Stimulated activated naive CD4-positive, alpha-beta T cell (primary cell): ENCODE results near the gene BLTP2.
A peak's percentile ranks its signal among the peaks of the same experiment; 100 is the strongest.

Source experiments
- DNase-seq, 6 experiments: peaks; one replicate each; lab custom pipeline; 2025; lab: John Stamatoyannopoulos, UW

BLTP2 gene

DNA sequence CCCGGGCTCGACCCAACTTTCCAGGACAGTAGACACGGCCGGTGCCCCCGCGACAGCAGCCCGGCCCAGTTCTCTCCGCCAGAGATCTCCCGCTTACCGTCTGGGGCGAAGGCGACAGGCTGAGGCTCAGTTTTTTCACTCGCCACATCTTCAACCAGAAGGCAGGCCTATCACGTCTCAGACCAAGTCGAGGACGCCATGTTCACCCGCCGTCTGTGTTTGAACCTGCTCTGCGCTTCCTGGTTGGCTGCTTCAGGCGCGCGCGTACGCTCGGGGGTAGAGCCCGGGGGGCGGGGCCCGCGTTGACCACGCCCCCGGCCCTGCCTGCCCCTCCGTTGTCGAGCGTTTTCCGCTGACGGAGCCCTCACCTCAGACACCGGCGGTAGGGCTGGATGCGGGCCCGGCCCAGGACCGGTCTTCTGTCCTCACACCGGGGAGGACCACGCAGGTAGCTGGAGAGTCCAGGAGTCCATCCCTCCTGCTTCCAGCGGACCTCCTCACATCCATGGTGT lies 46.1 kb downstream of the BLTP2 start, which contains the start of gene SPAG5:
Gene SPAG5, minus strand, starts transcription at position 227 of the 512 bp plus-strand sequence. Its CDS starts 79 bp downstream, at position 148.
- DNase-seq: peak; percentile 88 to 95 (median 92)

- DNase-seq: no peak
Observed at GRCh38 chr17:28598389-28598788, 46.6 kb downstream of the BLTP2 start.

GRCh38 chr17:28597606-28598383 lies 47.2 kb downstream of the BLTP2 start:
- no peak for DNase-seq
